HFFc6 (cell line): ENCODE measurements around the gene ZMYM2. TPM values are rescaled to one million over a fixed set of nuclear protein-coding genes. Genes with fewer than 3 reads are reported as not detected.
A peak's percentile ranks its signal among the peaks of the same experiment; 100 is the strongest.

ENCODE experiments used
- DNase-seq: peaks from one replicate; pipeline ENCODE4 v3.0.0-alpha.2; 2018
- H3K27ac Mint-ChIP-seq: 2 replicates; pipeline ENCODE4 v1.8.0; 2020; ENCODE audit warnings: mild to moderate bottlenecking, mixed read lengths
- H3K27me3 Mint-ChIP-seq: 2 replicates; pipeline ENCODE4 v1.8.0; 2021; ENCODE audit warnings: mild to moderate bottlenecking, moderate library complexity, mixed read lengths; ENCODE audit not compliant: insufficient read depth
- H3K36me3 Mint-ChIP-seq: 2 replicates; pipeline ENCODE4 v1.8.0; 2021; ENCODE audit warnings: low read depth, mixed read lengths
- H3K4me1 Mint-ChIP-seq: 2 replicates; pipeline ENCODE4 v1.8.0; 2020; ENCODE audit warnings: low read depth, mixed read lengths
- H3K4me3 Mint-ChIP-seq: 2 replicates; pipeline ENCODE4 v1.8.0; 2020; ENCODE audit warnings: mild to moderate bottlenecking, moderate library complexity, mixed read lengths
- H3K9me3 Mint-ChIP-seq: 2 replicates; pipeline ENCODE4 v1.8.0; 2020; ENCODE audit warnings: mild to moderate bottlenecking, mixed read lengths
- CTCF ChIP-seq: fragments of 200-600 bp; sonication (generic); IDR thresholded peaks from 2 replicates; pipeline ENCODE4 v1.5.0; 2021; ENCODE audit warnings: antibody characterized with exemption, mild to moderate bottlenecking
- total RNA-seq, 6 experiments: library from RNA; stranded (reverse); fragmentation: NEBNext Ultra II Directional; extraction: Animal tissue kit (Norgen Biotek cat#: 25700); gene quantifications; 2 replicates in 1 of 6; 3 replicates in 5 of 6; pipeline ENCODE4 v1.2.3, GENCODE V29; 2021

ZMYM2 gene
- total RNA-seq, 6 experiments from 2014 or later = 21.3 to 33.6 (median 28.8) TPM

GRCh38 chr13:20116213-20116612 is 157.7 kb downstream of the ZMYM2 start:
- Mint-ChIP-seq H3K27me3 (peaks cover 22% of the 10 kb centered on the region), H3K27ac (no peak overlapping the region), H3K9me3 (no peaks in the 10 kb centered on the region), H3K4me1 (peaks cover 19% of the 10 kb centered on the region), H3K4me3 (no peak overlapping the region), H3K36me3 (no peaks in the 10 kb centered on the region)
- DNase-seq = no peak
- peak; percentile 27 for TF ChIP-seq CTCF

GRCh38 chr13:20118268-20119140 is 160.0 kb downstream of the ZMYM2 start:
- DNase-seq = no peak
- peak overlapping the region; percentile 81; the same call in 1 of the 2 replicates for H3K27ac Mint-ChIP-seq
- H3K4me1 Mint-ChIP-seq = peaks cover 22% of the 10 kb centered on the region
- no peaks in the 10 kb centered on the region for H3K36me3 Mint-ChIP-seq
- TF ChIP-seq CTCF = no peak
- H3K27me3 Mint-ChIP-seq = peaks cover 8% of the 10 kb centered on the region
- no peaks in the 10 kb centered on the region for H3K9me3 Mint-ChIP-seq
- peak overlapping the region; percentile 84 for H3K4me3 Mint-ChIP-seq

GRCh38 chr13:20119960-20120359 is 161.4 kb downstream of the ZMYM2 start:
- TF ChIP-seq CTCF = no peak
- no peaks in the 10 kb centered on the region for H3K36me3 Mint-ChIP-seq
- no peaks in the 10 kb centered on the region for H3K9me3 Mint-ChIP-seq
- H3K4me3 Mint-ChIP-seq = peak overlapping the region; percentile 84; the same call in 1 of the 2 replicates
- H3K27me3 Mint-ChIP-seq = peaks cover 1% of the 10 kb centered on the region
- H3K4me1 Mint-ChIP-seq = peaks cover 33% of the 10 kb centered on the region
- peak overlapping the region; percentile 81; the same call in 1 of the 2 replicates for H3K27ac Mint-ChIP-seq
- no peak for DNase-seq

- DNase-seq = no peak
- Mint-ChIP-seq H3K4me1 (peaks cover 42% of the 10 kb centered on the region), H3K27me3 (peaks cover 4% of the 10 kb centered on the region), H3K27ac (no peak overlapping the region), H3K4me3 (peak overlapping the region; percentile 84; the same call in 1 of the 2 replicates), H3K9me3 (no peaks in the 10 kb centered on the region), H3K36me3 (no peaks in the 10 kb centered on the region)
- TF ChIP-seq CTCF = no peak
Observed at GRCh38 chr13:20121159-20121525, 162.6 kb downstream of the ZMYM2 start.

GRCh38 chr13:20124303-20124702 is 165.8 kb downstream of the ZMYM2 start:
- no peak for DNase-seq
- Mint-ChIP-seq H3K9me3 (no peaks in the 10 kb centered on the region), H3K27ac (peak overlapping the region; percentile 52), H3K4me1 (peaks cover 38% of the 10 kb centered on the region), H3K36me3 (no peaks in the 10 kb centered on the region), H3K27me3 (peaks cover 3% of the 10 kb centered on the region; the same call in 1 of the 2 replicates), H3K4me3 (no peak overlapping the region)
- TF ChIP-seq CTCF = no peak
